Bone marrow (tissue), 2 donors: ENCODE data around the gene TACR2.

Source experiments
- DNase-seq, 2 donors: peaks; one replicate each; lab custom pipeline; 2025; lab: John Stamatoyannopoulos, UW

Gene TACR2

DNA sequence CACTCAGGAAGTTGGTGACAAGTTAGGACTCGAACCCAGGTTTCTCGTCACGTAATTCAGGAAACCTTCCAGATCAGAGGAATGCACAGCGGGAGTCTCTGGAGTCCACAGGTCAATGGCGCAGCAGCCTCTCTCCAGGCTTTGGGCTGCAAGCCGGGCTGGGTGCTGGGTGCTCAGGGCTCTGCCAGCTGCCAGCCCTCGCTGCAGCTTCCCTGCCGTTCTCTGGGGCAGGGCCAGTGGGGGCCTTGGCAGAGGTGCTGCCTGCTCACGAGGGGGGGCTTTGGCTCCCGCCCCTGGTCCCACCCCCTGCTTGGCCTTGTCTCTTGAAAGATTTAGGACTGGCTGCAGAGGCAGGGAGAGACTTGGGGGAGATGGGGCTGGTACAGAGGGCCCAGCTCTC lies at the start of gene TACR2:
Gene TACR2 (minus strand): TSS at position 224 of the 400 bp plus-strand sequence. CDS start 595 bp downstream, outside the sequence.
- no peak for DNase-seq

DNA sequence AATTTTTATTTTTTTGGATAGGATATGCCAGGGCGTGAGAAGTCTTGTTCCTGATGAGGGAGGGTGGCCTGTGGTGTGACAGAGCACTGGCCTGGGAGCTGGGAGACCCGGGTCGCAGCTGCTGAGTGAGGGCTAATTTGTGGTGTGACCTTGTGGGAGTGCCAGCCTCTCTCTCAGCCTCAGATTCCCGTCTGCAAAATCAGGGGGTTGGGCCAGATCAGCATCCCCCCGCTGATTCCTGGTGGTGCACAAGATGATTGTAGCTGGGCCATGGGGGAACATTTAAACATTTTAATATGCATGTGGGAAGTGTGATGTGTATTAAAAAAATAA lies 49.4 kb upstream of the TACR2 start:
- no peak for DNase-seq

DNA sequence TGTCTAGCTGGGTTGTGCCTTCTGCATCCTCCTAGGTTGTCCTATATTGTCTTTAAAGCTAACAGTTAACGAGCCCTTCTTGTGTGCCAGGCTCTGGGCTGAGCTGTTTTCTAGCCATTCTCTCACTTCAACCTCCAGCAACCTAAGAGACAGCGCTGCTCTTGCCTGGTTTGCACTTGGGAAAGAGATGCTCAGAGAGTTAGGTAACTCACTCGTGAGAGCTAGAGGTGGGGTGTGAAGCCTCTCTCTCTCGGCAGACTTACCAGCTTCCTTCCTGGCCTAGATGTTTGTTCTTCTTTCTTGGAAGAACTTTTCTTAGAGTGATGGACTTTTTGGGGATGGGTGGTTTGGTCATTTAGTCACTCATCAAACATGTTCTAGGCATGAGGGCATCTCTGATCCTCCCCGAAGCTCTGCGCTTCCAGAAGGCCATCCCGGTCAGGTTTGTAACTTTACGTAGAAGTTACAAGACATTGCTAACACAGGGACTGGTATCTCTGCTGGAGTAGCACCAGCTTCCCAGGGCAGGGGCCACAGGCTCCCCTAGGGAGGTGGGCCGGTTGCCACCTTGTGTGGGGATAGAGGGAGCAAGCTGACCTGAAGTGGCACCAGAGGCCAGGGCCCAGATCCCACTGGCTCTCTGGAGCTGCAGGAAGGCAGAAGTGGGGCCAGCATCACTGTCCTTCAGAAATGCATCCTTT lies 48.9 kb upstream of the TACR2 start:
- DNase-seq = peak in 1 of 2 donors; percentile 42

DNA sequence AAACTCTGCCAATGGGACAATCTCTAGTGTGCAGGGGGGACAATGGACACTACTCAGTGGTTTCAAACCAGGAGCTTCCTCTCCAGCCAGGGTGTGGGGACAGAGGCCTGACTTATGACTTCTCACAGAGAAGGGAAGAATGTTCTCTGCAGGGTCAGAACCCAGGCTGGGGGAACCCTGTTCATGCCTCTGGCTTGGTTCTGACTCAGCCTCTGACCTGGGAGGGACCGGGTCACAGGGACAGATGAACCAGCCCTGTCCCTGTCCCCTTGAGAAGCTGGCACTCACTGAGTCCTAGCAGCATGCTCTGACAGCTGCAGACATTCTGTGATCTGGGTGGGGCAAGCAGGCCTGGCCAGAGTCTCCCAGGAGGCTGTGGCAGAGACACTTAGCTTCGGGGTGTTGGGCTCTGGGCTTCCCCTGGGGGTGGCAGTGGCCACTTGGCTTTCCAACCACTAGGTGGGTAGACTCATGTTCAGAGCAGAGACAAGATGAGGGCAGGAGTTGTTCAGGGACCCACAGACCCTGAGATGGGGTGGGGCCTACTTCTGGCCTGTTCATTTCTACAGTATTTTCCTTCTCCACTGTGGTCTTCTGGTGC lies 48.2 kb upstream of the TACR2 start:
- no peak for DNase-seq

DNA sequence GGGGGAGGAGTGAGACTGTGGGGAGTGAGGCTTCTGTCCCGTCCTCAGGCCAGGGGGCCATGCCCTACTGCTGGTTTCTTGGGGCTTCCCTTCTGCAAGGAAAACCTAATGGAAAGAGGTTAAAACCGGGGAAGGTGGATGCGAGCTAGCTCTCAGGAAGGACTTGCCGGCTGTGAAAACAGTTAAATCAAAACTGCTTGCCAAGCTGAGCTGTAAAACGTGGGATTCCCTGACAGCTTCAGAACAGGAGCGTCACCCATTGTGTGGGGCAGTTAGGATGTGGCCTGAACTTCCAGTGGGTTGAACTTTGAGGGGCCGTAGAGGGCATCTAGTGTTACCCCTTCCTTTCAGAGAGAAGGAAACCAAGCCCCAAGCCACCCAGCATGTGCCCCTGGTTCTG lies 47.7 kb upstream of the TACR2 start:
- DNase-seq = no peak

DNA sequence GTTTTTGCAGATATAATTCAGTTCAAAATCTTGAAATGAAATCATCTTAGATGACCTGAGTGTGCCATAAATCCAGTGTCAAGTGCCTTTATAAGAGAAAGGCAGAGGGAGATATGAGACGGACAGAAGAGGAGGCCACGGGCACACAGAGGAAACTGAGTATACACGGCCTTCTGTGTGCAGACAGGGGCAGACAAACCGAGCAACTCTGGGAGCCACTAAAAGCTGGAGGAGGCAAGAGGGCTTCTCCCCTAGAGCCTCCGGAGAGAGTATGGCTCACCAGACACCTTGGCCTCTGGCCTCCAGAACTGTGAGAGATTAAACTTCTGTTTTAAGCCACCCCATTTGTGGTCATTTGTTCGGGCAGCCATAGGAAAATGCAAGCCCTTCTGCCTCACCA lies 47.2 kb upstream of the TACR2 start:
- no peak for DNase-seq

DNA sequence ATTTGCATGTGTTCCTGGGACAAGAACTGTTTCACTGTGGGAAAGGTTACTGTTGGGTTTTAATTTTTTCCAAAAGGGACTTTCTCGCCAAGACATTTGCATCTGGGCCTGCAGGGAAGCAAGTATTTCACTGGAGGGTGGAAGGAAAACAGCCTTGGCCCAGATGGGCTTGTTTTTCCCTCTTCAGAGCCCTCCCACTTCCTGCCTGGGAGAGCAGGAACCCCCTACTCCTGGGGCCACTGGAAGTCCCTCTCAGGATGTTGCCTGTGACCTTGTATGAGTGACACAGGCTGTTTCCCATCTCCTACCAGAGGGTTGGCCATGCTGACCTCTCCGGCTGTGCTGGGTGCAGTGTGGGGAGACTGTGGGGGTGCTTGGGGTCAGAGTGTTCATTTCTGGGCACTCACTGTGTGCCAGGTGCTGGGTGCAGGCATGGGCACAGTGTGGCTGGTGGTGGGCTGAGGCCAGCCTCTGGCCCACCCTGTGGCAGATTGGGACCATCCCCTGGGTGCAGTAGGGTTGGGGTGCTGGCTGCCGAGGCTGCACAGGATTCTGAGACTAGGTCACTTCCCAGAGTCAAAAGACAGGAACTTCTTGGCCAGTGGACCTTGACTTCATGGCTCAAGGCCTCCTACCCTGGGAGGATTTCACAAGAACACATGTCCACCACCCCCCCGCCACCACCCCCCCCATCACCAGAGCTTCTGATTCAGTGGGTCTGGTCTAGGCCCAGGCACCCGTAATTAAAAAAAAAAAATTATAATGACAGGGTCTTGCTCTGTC lies 44.7 kb upstream of the TACR2 start:
- no peak for DNase-seq

DNA sequence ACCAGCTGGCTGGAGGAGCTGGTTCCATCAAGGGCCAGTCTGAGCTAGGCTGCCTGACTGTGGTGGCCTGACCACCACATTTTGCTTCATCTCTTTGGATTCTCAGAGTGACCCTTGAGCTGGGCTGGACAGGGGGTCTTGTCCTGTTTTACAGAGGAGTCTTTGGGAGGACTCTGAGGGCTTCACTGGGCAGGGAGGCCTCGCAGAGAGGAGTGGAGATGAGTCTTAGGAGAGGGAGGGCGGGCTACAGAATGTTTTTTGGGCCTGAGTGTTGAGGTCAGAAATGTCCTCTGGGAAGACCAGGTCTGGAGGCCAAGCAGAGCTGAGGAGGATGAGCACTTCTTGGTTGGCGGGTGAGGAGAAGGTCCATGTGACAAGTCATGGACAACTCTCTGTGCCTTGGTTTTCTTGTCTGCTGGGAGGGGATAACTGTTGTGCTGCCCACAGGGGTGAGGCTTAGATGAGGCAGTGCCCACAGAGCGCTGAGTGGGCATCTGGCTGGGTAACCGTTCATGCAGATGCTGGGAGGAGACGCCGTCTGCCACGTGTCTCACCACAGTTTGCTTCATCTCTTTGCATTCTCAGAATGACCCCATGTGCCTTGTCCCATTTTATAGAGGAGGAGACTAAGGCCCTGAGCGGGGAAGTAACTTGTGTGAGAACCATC lies 44.0 kb upstream of the TACR2 start:
- no peak for DNase-seq

DNA sequence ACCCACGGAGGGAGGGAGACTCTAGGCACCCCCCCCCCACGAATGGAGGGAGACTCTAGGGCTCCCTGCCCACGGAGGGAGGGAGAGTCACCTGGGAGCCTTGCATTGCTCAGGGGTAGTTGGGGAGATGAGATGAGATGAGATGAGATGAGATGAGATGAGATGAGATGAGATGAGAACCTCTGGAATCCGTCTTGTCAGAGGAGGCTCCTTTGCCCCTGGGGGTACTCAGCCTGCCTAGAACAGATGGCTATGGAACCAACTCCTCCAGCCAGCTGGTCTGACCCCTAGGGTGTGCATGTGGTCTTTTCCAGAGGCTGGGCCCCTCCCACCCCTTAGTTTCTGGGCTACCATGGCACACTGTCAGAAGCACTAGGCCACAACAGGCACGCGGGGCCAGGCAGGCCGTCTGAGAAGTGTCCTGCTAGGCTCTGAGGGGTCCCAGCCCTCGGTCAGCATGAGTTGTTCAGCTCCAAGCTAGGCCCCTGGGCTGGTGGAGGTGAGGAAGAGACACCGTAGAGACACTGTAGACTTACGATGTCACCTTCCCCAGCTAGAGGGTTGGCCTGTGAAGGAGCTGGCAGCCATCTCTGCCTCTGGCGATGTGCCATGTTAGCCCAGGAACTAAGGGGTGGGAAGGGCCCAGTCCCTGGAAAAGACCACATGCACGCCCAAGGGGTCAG lies 43.3 kb upstream of the TACR2 start:
- DNase-seq = no peak

DNA sequence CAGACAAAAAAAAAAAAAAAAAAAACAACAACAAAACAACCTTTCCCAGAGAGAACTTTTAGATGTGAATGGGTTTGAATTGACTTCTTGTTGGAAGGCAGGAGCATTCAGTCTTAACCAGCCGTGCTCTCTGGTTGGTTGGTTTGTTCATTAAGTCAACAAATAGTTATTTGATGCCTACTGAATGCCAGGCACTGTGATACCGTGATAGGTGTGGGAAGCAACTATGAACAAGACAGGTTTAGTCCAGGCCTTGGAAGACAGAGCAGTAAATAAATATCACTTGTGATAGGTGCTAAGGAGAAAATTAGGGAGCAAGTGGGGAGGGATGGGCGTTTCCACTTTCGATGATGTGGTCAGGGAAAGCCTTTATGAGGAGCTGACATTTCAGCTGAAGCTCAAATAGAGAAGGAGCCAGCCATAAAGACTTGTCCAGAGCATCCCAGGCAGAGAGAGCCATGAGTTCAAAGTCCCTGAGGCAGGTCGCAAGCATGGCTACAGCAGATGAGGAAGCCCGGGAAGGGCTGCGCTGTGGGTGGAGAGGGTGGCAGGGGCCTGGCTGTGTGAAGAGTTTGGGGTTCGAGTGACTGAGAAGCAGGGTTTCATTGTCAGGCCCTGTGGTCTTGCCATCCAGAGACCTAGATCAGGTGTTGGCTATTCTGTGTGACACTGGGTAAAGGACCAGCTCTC lies 42.5 kb upstream of the TACR2 start:
- no peak for DNase-seq

DNA sequence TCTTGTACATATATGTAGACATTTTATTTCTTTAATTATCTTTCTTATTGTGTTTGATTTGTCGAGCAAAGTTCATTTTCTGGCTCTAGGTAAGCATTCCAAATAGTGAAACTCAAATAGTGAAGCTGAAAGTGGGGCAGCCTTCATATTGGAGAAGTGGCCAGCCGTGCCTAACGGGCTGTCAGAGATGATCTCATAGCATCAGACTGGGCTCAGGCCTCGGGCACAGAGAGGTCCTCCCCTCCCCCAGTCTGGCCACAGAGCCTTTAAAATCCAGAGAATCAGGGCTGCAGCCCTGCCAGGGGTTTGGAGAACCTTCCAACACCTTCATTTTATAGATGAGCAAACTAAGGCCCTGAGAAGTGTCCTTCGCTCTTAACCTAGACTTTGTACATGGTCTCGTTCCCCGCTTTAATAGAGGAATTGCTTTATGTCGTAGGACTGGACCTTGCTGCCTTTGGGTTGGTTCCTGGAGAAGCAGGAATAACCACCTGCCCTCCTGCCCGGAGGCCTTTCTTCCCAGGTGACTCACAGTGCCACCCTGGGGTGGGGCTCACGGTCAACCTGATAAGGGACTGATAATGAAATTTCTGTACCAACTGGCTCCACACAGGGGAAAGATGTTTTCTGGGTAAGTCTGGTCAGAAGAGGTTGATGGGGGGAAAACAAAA lies 41.8 kb upstream of the TACR2 start:
- DNase-seq = no peak

DNA sequence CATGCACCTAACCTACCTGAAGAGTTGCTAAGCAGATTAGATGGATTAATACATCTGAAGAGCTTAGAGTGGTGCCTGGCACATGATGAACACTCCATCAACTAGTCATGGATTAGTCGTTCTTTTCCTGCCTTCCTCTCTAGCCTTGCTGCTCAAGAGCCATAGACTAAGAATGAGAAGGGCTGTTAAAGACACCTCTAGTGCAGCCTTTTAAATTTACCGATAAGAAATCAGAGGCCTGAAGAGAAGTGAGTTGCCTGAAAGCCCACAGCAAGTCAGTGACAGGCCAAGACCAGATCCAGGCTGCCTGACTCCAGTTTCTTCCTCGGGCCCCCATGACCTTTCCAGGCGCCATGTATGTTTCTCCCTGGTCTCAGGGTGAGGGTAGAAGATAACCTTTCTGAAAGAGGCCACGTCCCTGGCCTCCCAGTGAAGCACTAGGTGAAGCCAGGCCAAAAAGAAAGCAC lies 41.1 kb upstream of the TACR2 start:
- DNase-seq = no peak

DNA sequence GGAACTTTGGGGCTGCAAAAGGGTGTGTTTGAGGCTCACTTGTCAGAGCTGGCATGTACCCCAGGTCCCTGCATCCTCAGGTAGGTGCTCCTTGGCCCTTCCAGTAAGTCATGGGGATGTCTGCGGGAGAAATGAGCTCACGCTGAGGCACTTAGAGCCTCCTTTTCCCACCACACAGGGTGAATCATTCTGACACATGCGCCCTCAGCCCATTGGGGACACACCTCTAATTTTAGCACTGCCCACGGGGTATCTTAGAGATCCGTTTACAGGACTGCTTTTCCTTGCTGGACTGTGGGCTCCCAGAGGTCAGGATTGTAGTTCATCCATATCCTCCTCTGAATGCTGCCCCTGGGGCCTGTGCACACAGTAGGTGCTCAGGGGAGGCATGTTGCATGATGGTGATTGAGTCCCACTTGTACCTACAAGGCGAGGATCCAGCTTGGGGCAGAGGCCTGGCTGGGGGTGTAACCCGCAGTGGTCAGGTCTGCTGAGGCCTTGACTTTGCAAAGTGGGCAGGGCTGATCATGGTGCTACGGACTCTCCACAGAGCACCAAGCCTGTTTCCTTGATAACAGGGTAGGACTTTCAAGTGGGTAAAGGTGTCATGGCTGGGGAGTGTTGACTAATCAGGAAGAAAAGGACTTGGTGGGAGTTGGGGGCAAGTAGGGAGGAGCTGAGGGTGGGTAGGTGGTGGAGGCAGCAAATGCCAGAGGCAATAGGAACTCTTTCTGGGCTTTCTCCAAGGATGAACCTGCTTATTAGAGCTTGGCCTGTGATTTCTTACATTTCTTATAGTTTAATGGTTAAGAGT lies 40.4 kb upstream of the TACR2 start:
- DNase-seq = no peak

DNA sequence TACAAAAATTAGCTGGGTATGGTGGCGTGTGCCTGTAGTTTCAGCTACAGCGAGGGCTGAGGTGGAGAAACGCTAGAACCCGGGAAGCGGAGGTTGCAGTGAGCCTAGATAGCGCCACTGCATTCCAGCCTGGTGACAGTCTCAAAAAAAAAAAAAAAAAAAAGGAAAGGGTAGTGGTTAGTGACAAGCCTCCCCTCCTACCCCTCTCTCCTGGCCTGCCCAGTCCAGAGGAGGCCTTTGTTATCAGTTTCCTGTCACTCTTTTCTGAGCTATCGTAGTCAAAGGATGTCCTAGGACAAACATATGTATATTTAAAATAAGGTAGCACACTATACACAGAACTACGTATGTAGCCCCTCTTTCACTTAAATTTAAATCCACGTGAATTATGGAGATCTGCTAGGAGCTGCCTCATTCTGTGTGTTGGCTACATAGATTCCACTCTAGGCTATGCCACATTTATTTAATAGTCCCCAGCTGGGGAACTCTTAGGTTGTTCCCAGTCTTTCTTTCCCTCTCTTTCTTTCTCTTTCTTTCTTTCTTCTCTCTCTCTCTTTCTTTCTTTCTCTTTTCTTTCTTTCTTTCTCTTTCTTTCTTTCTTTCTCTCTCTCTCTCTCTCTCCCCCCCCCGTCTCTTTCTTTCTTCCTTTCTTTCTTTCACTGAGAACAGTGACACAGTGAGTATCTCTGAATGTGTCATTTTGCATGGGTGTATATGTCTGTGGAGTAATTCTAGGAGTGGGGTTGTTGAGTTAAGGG lies 38.5 kb upstream of the TACR2 start:
- DNase-seq = no peak

DNA sequence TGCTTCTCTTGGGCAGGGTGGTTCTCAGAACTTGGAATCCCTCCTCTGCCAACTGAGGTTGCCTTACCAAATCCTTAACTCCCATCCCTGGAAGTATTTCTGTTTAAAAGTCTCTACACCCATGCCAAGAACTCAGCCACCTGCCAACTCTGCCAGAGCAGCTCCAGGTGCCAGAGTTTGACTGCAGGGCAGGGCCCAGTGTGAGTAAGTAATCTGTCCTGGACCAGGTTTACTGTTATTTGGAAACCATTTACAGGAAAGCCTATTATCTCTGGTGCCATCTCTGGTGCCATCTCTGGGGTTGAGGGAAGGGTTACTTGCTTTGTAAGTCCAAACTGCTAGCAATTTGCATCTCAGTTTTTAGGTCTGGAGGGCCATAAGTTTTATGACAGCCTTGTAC lies 37.1 kb upstream of the TACR2 start:
- DNase-seq = no peak

DNA sequence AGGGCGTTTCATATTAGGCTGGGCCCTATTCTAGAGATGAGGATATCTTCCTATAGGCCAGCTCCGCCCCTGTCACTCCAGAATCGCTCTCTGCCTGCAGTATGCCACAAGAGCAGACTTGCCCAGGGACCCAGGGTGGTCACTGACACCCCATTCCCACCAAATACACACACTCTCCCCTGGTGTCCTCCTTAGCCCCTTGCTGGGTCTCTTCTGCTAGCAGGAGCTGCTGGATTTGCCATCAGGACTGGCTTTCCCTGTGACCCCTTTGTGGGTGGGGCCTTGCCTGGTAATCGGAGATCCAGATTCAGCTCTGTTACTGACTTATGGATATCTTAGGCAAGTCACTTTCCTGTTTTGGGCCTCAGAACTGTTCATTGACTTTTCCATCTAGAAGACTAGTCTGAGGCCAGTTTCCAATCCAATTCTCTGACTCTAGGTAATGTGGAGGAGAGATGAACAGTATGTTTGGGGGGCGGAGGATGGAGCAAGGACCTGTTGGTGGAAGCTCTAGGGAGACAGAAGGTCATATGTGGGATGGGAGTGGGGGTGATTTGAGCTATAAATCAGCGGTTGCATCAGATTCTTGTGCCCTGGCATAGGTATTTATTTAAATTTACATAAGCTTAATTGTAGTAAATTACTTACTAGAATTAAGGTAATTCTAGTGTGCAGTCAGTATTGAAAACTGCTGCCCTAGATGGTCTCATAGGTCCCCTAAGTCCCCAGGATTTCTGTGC lies 36.1 kb upstream of the TACR2 start:
- DNase-seq = no peak

DNA sequence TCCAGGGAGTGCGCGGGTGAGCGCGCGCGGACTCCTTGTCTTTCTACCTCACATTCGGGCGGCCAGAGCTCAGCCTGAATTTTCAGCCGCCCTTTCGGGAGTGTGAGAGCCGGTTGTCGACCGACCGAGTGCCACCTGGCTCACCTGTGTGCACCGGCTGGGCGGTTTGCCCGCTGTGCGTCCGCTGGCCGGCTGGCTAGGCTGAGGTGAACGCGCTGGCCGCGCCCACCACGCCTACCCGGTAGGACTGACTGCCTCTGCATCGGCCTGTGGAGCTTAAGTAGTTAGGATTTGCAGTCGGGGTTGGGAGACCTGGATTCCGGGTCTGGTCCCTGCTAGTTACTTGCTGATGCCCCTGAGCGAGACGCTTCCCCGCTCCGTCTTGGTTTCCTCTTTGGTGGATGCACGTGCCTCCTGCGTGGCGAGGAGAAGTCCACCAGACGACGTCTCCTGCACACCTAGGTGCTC lies 35.1 kb upstream of the TACR2 start:
- DNase-seq = no peak

DNA sequence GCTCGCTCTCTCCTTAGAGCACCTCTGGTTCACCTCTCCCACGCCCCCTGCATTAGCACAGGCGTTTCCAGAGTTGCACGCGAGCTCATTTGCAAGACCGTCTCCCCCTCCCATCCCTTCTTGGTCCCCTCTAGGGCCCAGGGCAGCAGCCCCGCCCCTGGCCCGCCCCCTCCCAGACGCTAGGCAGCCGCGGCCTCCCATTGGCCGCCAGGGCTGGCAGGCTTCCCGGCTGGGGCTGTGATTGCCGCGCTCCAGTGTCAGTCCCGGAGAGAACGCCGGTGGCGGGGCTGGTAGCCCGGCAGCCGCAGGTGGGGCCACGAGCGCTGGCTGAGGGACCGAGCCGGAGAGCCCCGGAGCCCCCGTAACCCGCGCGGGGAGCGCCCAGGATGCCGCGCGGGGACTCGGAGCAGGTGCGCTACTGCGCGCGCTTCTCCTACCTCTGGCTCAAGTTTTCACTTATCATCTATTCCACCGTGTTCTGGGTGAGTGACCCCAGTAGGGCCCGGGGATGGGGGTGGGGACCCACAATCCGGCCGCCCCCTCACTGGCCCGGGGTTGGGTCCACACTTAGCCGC lies 34.6 kb upstream of the TACR2 start, which contains the start of gene TSPAN15:
Gene TSPAN15 (plus strand): TSS at position 257 of the 575 bp plus-strand sequence. CDS start 130 bp downstream, at position 387.
- DNase-seq = peak in 1 of 2 donors; percentile 65
